CD14-positive monocyte (primary cell): ENCODE measurements around the gene GPR39. TPM values are rescaled to one million over a fixed set of nuclear protein-coding genes. Genes with fewer than 3 reads are reported as not detected.

Experiments used
- DNase-seq, 3 donors: peaks; one replicate each; pipeline ENCODE4 v3.0.0-alpha.2; 2011 to 2022
- H2AFZ ChIP-seq: 2 replicates; pipeline ENCODE4 v1.6.0; 2012; ENCODE audit warnings: mild to moderate bottlenecking, low read depth, low read length, inconsistent platforms; ENCODE audit not compliant: insufficient read depth, poor library complexity, severe bottlenecking
- H3K27ac ChIP-seq, 2 donors: 1 replicate in 1 of 2; 2 replicates in 1 of 2; pipeline ENCODE4 v1.5.1; 2012 to 2013; ENCODE audit warnings: low read length in 2 of 2, control low read depth in 1 of 2, inconsistent platforms in 1 of 2, low read depth in 1 of 2, mild to moderate bottlenecking in 1 of 2
- H3K27me3 ChIP-seq, 2 donors: one replicate each; pipeline versions ENCODE4 v1.6.0 to v1.6.1; 2011 to 2013; ENCODE audit warnings: low read length in 2 of 2; ENCODE audit not compliant: control insufficient read depth in 2 of 2, insufficient read depth in 2 of 2
- H3K36me3 ChIP-seq, 2 donors: replicated peaks in 1 of 2; 1 replicate in 1 of 2; 2 replicates in 1 of 2; pipeline versions ENCODE4 v1.5.1 to v1.6.1; 2012 to 2013; ENCODE audit warnings: low read length in 2 of 2, control low read depth in 1 of 2, inconsistent platforms in 1 of 2, mild to moderate bottlenecking in 1 of 2; ENCODE audit not compliant: insufficient read depth in 2 of 2, control insufficient read depth in 1 of 2
- H3K4me1 ChIP-seq, 2 donors: 1 replicate in 1 of 2; 2 replicates in 1 of 2; pipeline versions ENCODE4 v1.5.1 to v1.6.1; 2012 to 2013; ENCODE audit warnings: low read length in 2 of 2, control low read depth in 1 of 2, inconsistent platforms in 1 of 2, mild to moderate bottlenecking in 1 of 2, moderate library complexity in 1 of 2; ENCODE audit not compliant: insufficient read depth in 2 of 2, control insufficient read depth in 1 of 2
- H3K4me2 ChIP-seq: replicated peaks from 2 replicates; pipeline ENCODE3; 2012; ENCODE audit warnings: low read length, moderate library complexity, mild to moderate bottlenecking; ENCODE audit not compliant: poor library complexity, severe bottlenecking; ENCODE audit errors: extremely low read depth
- H3K4me3 ChIP-seq, 3 experiments: fragments of 200-600 bp in 1 of 3; sonication (generic) in 1 of 3; replicated peaks in 1 of 3; 1 replicate in 2 of 3; 2 replicates in 1 of 3; pipeline ENCODE4 v1.5.1; 2011 to 2013; ENCODE audit warnings: low read length in 3 of 3, mild to moderate bottlenecking in 3 of 3, control low read depth in 2 of 3, low read depth in 2 of 3, inconsistent platforms in 1 of 3, moderate library complexity in 1 of 3
- H3K79me2 ChIP-seq: 2 replicates; pipeline ENCODE4 v1.6.0; 2012; ENCODE audit warnings: mild to moderate bottlenecking, control low read depth, inconsistent platforms, low read length, moderate library complexity; ENCODE audit not compliant: insufficient read depth
- H3K9ac ChIP-seq: 2 replicates; pipeline ENCODE4 v1.6.0; 2017; ENCODE audit warnings: low read length, mild to moderate bottlenecking; ENCODE audit not compliant: insufficient read depth, poor library complexity, severe bottlenecking
- H3K9me3 ChIP-seq, 2 donors: replicated peaks in 1 of 2; 1 replicate in 1 of 2; 2 replicates in 1 of 2; pipeline versions ENCODE4 v1.5.1 to v1.6.1; 2012 to 2013; ENCODE audit warnings: low read length in 2 of 2, control low read depth in 1 of 2; ENCODE audit not compliant: control insufficient read depth in 1 of 2, insufficient read depth in 1 of 2
- H4K20me1 ChIP-seq: 2 replicates; pipeline ENCODE4 v1.6.0; 2012; ENCODE audit warnings: mild to moderate bottlenecking, low read length, control low read depth, moderate library complexity; ENCODE audit not compliant: insufficient read depth
- H3K27ac Mint-ChIP-seq, 7 donors: one replicate each; pipeline ENCODE4 v1.8.0; 2020; ENCODE audit warnings: mild to moderate bottlenecking in 7 of 7, mixed read lengths in 7 of 7, moderate library complexity in 6 of 7, inconsistent platforms in 2 of 7
- H3K27me3 Mint-ChIP-seq, 3 donors: one replicate each; pipeline ENCODE4 v1.8.0; 2021 to 2022; ENCODE audit warnings: low read depth in 3 of 3, mild to moderate bottlenecking in 3 of 3, mixed read lengths in 3 of 3, moderate library complexity in 3 of 3, inconsistent platforms in 1 of 3
- H3K36me3 Mint-ChIP-seq, 2 donors: one replicate each; pipeline ENCODE4 v1.8.0; 2020; ENCODE audit warnings: mixed read lengths in 2 of 2, inconsistent platforms in 1 of 2, mild to moderate bottlenecking in 1 of 2
- H3K4me1 Mint-ChIP-seq: one replicate; pipeline ENCODE4 v1.8.0; 2020; ENCODE audit warnings: mild to moderate bottlenecking, mixed read lengths
- H3K4me3 Mint-ChIP-seq, 2 donors: one replicate each; pipeline ENCODE4 v1.8.0; 2020; ENCODE audit warnings: mild to moderate bottlenecking in 2 of 2, mixed read lengths in 2 of 2, moderate library complexity in 1 of 2
- H3K9me3 Mint-ChIP-seq, 7 donors: one replicate each; pipeline ENCODE4 v1.8.0; 2020 to 2022; ENCODE audit warnings: mixed read lengths in 7 of 7, mild to moderate bottlenecking in 6 of 7, moderate library complexity in 6 of 7, inconsistent platforms in 2 of 7
- CTCF ChIP-seq: fragments of 200-600 bp; IDR thresholded peaks from one replicate; pipeline ENCODE4 v1.8.0; 2022; ENCODE audit warnings: antibody characterized with exemption, mild to moderate bottlenecking
- WGBS: methylation state at CpG from one replicate; pipeline ENCODE4 v1.1.5; 2013; ENCODE audit warnings: missing lambda C conversion rate; ENCODE audit not compliant: insufficient coverage; 5-methylcytosine and 5-hydroxymethylcytosine counted together
- intact Hi-C, 2 donors: fragments of 100-400 bp; cut with micrococcal nuclease; formaldehyde crosslinking; loops; one replicate each; pipeline versions ENCODE4 v1.15.0 to v1.15.1; 2023
- polyA plus RNA-seq, 3 donors: library from polyadenylated mRNA; depleted of rRNA in 1 of 3; unstranded in 2 of 3; stranded (reverse) in 1 of 3; fragments of 300-500 nt in 2 of 3; fragments of >200 nt in 1 of 3; fragmentation: Illumina TruSeq in 2 of 3; gene quantifications; 1 replicate in 2 of 3; 2 replicates in 1 of 3; pipeline ENCODE4 v1.2.3, GENCODE V29; 2012 to 2021

Gene GPR39
- polyA plus RNA-seq, 3 donors: 0.12 TPM; not detected in 2

DNA sequence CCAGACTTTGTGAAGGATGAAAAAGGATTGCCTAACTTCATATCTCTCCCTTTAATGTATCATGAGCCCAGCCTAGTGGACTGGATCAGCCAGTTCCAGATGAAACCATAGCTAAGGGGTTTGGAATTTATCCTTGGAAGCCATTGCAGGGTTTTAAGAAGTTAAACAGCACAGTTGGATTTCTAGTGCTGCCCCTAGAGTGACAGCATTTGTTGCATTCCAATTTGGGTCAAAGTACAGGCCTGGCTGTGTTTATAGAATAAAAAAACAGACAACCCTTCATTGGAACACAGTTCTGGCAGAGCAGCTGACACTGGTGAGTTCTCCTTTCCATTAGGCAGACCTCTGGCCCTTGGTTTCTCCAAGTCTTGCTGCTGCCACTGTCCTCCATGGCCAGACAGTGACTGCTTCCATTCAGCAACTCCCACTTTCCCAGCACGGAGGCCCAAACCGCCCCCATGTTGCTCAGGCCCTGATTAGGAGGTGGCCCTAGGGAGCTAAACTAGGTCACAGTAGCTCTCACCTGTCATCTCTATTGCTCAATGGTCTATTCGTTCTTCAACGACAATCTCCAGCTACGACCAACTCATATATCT is 8.0 kb downstream of the GPR39 start:
- no peaks in the 10 kb centered on the region for H3K36me3 Mint-ChIP-seq
- WGBS: 92% methylated on average over 5 of the region's 5 CpGs
- Histone ChIP-seq H3K4me3 (no peak overlapping the region), H3K9ac (no peak overlapping the region), H3K4me2 (no peak overlapping the region), H3K27ac (no peak overlapping the region), H3K9me3 (no peaks in the 10 kb centered on the region), H3K36me3 (no peaks in the 10 kb centered on the region), H3K4me1 (no peaks in the 10 kb centered on the region), H4K20me1 (no peaks in the 10 kb centered on the region), H3K79me2 (no peaks in the 10 kb centered on the region), H2AFZ (no peak overlapping the region), H3K27me3 (peaks cover 2 to 8% of the 10 kb centered on the region in 2 donors)
- intact Hi-C loops: no loop called here
- no peaks in the 10 kb centered on the region for H3K4me1 Mint-ChIP-seq
- DNase-seq: no peak
- peaks cover 9 to 12% (median 11%) of the 10 kb centered on the region in 3 donors for H3K27me3 Mint-ChIP-seq
- no peak overlapping the region for H3K4me3 Mint-ChIP-seq
- H3K27ac Mint-ChIP-seq: no peak overlapping the region
- peaks cover 0 to 4% (median under 1%) of the 10 kb centered on the region in 7 donors for H3K9me3 Mint-ChIP-seq
- no peak for TF ChIP-seq CTCF

DNA sequence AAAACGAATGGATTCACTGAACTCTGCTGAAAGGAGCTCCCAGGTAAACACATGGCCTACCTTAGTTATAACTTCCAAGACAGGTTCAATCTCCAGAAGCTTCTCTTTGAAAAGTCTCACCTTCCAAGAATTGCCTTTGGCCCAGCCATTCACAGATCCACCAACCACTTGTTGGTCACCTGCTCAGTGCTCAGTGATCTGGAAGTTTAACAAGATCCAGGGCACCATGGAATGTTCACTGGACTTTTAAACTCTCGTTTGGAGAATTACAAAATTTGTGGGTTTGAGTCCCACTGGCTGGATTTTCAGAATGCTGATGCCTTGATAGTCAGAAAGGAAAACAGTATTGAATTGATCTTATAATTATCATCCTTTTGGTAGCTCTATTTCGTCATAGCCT is 9.4 kb downstream of the GPR39 start:
- Mint-ChIP-seq H3K4me1 (no peaks in the 10 kb centered on the region), H3K27me3 (peaks cover 6 to 14% (median 12%) of the 10 kb centered on the region in 3 donors), H3K4me3 (no peak overlapping the region), H3K27ac (no peak overlapping the region), H3K9me3 (peaks cover 0 to 8% (median 3%) of the 10 kb centered on the region in 7 donors), H3K36me3 (no peaks in the 10 kb centered on the region)
- intact Hi-C loops: no loop called here
- H3K27ac ChIP-seq: no peak overlapping the region
- no peaks in the 10 kb centered on the region for H3K36me3 ChIP-seq
- no peak overlapping the region for H3K9ac ChIP-seq
- H3K4me3 ChIP-seq: no peak overlapping the region
- H3K27me3 ChIP-seq: no peaks in the 10 kb centered on the region
- H3K9me3 ChIP-seq: no peaks in the 10 kb centered on the region
- H2AFZ ChIP-seq: no peak overlapping the region
- H3K4me2 ChIP-seq: no peak overlapping the region
- no peaks in the 10 kb centered on the region for H3K4me1 ChIP-seq
- 73% methylated on average over 2 of the region's 3 CpGs for WGBS
- no peaks in the 10 kb centered on the region for H3K79me2 ChIP-seq
- H4K20me1 ChIP-seq: no peaks in the 10 kb centered on the region
- no peak for TF ChIP-seq CTCF
- no peak for DNase-seq
